B cell (primary cell): ENCODE results near the gene EPB41L2. TPM values are rescaled to one million over a fixed set of nuclear protein-coding genes. Genes with fewer than 3 reads are reported as not detected.

ENCODE experiments used
- ATAC-seq: fragments of 200-7000 bp; cut with Tn5 transposase; one replicate; pipeline ENCODE4 v1.10.0; 2021; ENCODE audit warnings: low read depth, mild to moderate bottlenecking, moderate number of reproducible peaks, moderate library complexity
- CTCF ChIA-PET: fragments of 350-600 bp; sonication (Branson Sonifier 250); formaldehyde crosslinking; loops from one replicate; lab custom pipeline; 2021; ENCODE audit warnings: antibody characterized with exemption, inconsistent platforms; lab: Charles Lee
- POLR2A ChIA-PET: fragments of 350-600 bp; sonication (Branson Sonifier 250); formaldehyde crosslinking; loops from one replicate; lab custom pipeline; 2021; ENCODE audit warnings: antibody characterized with exemption; lab: Charles Lee
- DNase-seq: peaks from one replicate; pipeline ENCODE4 v3.0.0; 2013
- H2AFZ ChIP-seq: 2 replicates; pipeline ENCODE4 v1.6.1; 2012; ENCODE audit warnings: mild to moderate bottlenecking, low read depth, low read length; ENCODE audit not compliant: insufficient read depth, poor library complexity, severe bottlenecking
- H3K27ac ChIP-seq, 2 donors: 1 replicate in 1 of 2; 2 replicates in 1 of 2; pipeline ENCODE4 v1.5.1; 2012 to 2013; ENCODE audit warnings: low read length in 2 of 2, mild to moderate bottlenecking in 2 of 2, moderate library complexity in 1 of 2
- H3K27me3 ChIP-seq, 4 experiments: fragments of 200-600 bp in 1 of 4; sonication (generic) in 1 of 4; replicated peaks in 1 of 4; 1 replicate in 2 of 4; 2 replicates in 2 of 4; pipeline versions ENCODE4 v1.6.1 to v1.7.0; 2013 to 2016; ENCODE audit warnings: low read length in 3 of 4, mild to moderate bottlenecking in 2 of 4, mixed read lengths in 1 of 4, moderate library complexity in 1 of 4; ENCODE audit not compliant: insufficient read depth in 4 of 4, control insufficient read depth in 3 of 4; ENCODE audit errors: control extremely low read depth in 1 of 4
- H3K36me3 ChIP-seq, 2 experiments: replicated peaks in 1 of 2; 1 replicate in 1 of 2; 2 replicates in 1 of 2; pipeline versions ENCODE4 v1.6.1 to v1.7.1; 2013; ENCODE audit warnings: low read length in 1 of 2; ENCODE audit not compliant: insufficient read depth in 2 of 2, control insufficient read depth in 1 of 2; ENCODE audit errors: control extremely low read depth in 1 of 2, extremely low read depth in 1 of 2
- H3K4me1 ChIP-seq, 2 donors: fragments of 200-600 bp in 1 of 2; sonication (generic) in 1 of 2; 1 replicate in 1 of 2; 2 replicates in 1 of 2; pipeline versions ENCODE4 v1.5.1 to v1.6.1; 2013 to 2017; ENCODE audit warnings: low read length in 2 of 2; ENCODE audit not compliant: control insufficient read depth in 2 of 2, insufficient read depth in 2 of 2
- H3K4me2 ChIP-seq: replicated peaks from 2 replicates; pipeline ENCODE3; 2012; ENCODE audit warnings: mild to moderate bottlenecking, low read depth, low read length; ENCODE audit not compliant: poor library complexity, severe bottlenecking
- H3K4me3 ChIP-seq, 5 experiments: fragments of 200-600 bp in 1 of 5; sonication (generic) in 1 of 5; 1 replicate in 3 of 5; 2 replicates in 2 of 5; pipeline versions ENCODE4 v1.5.1 to v1.7.0; 2011 to 2016; ENCODE audit warnings: low read length in 4 of 5, mild to moderate bottlenecking in 4 of 5, low read depth in 2 of 5, control low read depth in 1 of 5, moderate library complexity in 1 of 5; ENCODE audit not compliant: insufficient read depth in 1 of 5; ENCODE audit errors: control extremely low read depth in 1 of 5, extremely low read depth in 1 of 5
- H3K79me2 ChIP-seq: fragments of 200-600 bp; sonication (generic); one replicate; pipeline ENCODE4 v1.6.0; 2016; ENCODE audit warnings: low read length; ENCODE audit not compliant: control insufficient read depth, insufficient read depth
- H3K9ac ChIP-seq: fragments of 200-600 bp; sonication (generic); 2 replicates; pipeline ENCODE4 v1.6.1; 2017; ENCODE audit warnings: mild to moderate bottlenecking, low read length, moderate library complexity
- H3K9me3 ChIP-seq, 3 donors: one replicate each; pipeline versions ENCODE4 v1.6.1 to v1.7.1; 2013; ENCODE audit warnings: low read length in 2 of 3; ENCODE audit not compliant: control insufficient read depth in 2 of 3, insufficient read depth in 1 of 3; ENCODE audit errors: control extremely low read depth in 1 of 3
- H4K20me1 ChIP-seq: 2 replicates; pipeline ENCODE4 v1.6.0; 2012; ENCODE audit warnings: mild to moderate bottlenecking, low read length; ENCODE audit not compliant: insufficient read depth, control insufficient read depth, poor library complexity, severe bottlenecking
- H3K27ac Mint-ChIP-seq: one replicate; pipeline ENCODE4 v1.8.0; 2021; ENCODE audit warnings: mixed read lengths
- H3K27me3 Mint-ChIP-seq: one replicate; pipeline ENCODE4 v1.8.0; 2021; ENCODE audit warnings: mixed read lengths
- H3K4me1 Mint-ChIP-seq: one replicate; pipeline ENCODE4 v1.8.0; 2021; ENCODE audit warnings: mixed read lengths
- H3K4me3 Mint-ChIP-seq: one replicate; pipeline ENCODE4 v1.8.0; 2021; ENCODE audit warnings: mixed read lengths
- H3K9me3 Mint-ChIP-seq: one replicate; pipeline ENCODE4 v1.8.0; 2022; ENCODE audit warnings: mixed read lengths; ENCODE audit not compliant: insufficient read depth
- EZH2 ChIP-seq: IDR thresholded peaks from 2 replicates; pipeline ENCODE4 v1.6.1; 2012; ENCODE audit warnings: borderline replicate concordance, low read depth, mild to moderate bottlenecking, moderate library complexity, low read length; ENCODE audit not compliant: insufficient read depth, poor library complexity, severe bottlenecking
- WGBS: methylation state at CpG from one replicate; pipeline ENCODE4 v1.1.5; 2013; ENCODE audit warnings: missing lambda C conversion rate; ENCODE audit not compliant: insufficient coverage; 5-methylcytosine and 5-hydroxymethylcytosine counted together
- intact Hi-C: fragments of 100-400 bp; cut with micrococcal nuclease; formaldehyde crosslinking; loops from one replicate; pipeline ENCODE4 v1.10.0; 2022
- polyA plus RNA-seq: library from polyadenylated mRNA; depleted of rRNA; stranded (reverse); fragments of >200 nt; gene quantifications from 2 replicates; pipeline ENCODE4 v1.2.3, GENCODE V29; 2012
- total RNA-seq, 2 donors: library from RNA; stranded (reverse); fragments of 120-200 nt in 1 of 2; gene quantifications; 1 replicate in 1 of 2; 2 replicates in 1 of 2; pipeline versions ENCODE4 v1.2.3 to v1.2.4, GENCODE V29; 2013 to 2022
- TF ChIP-seq, protein P1 (sequence below): fragments of 200-600 bp; IDR thresholded peaks from one replicate; pipeline ENCODE4 v1.8.0; 2022; ENCODE audit warnings: antibody characterized with exemption, mild to moderate bottlenecking

The EPB41L2 gene
- total and polyA plus RNA-seq, 2 donors (not counting 1 experiment from before 2014, with no cell fraction given) = 17.8 to 61.0 TPM

- H3K4me3 ChIP-seq = no peak overlapping the region
- Mint-ChIP-seq H3K9me3 (no peaks in the 10 kb centered on the region), H3K27me3 (no peaks in the 10 kb centered on the region), H3K4me1 (no peaks in the 10 kb centered on the region), H3K4me3 (no peak overlapping the region), H3K27ac (no peak overlapping the region)
- ATAC-seq (no peak), DNase-seq (no peak)
- H3K27me3 ChIP-seq = no peaks in the 10 kb centered on the region
- peaks cover 0 to 6% of the 10 kb centered on the region in 2 experiments for H3K36me3 ChIP-seq
- H3K9me3 ChIP-seq = no peaks in the 10 kb centered on the region
- H3K4me2 ChIP-seq = no peak overlapping the region
- CTCF ChIA-PET = no interaction called here
- intact Hi-C loops = no loop called here
- H3K4me1 ChIP-seq = no peaks in the 10 kb centered on the region
- no peak overlapping the region for H3K27ac ChIP-seq
- H3K79me2 ChIP-seq = no peaks in the 10 kb centered on the region
- POLR2A ChIA-PET = no interaction called here
- H2AFZ ChIP-seq = no peak overlapping the region
- no peak for TF ChIP-seq EZH2
- TF ChIP-seq, protein P1, sequence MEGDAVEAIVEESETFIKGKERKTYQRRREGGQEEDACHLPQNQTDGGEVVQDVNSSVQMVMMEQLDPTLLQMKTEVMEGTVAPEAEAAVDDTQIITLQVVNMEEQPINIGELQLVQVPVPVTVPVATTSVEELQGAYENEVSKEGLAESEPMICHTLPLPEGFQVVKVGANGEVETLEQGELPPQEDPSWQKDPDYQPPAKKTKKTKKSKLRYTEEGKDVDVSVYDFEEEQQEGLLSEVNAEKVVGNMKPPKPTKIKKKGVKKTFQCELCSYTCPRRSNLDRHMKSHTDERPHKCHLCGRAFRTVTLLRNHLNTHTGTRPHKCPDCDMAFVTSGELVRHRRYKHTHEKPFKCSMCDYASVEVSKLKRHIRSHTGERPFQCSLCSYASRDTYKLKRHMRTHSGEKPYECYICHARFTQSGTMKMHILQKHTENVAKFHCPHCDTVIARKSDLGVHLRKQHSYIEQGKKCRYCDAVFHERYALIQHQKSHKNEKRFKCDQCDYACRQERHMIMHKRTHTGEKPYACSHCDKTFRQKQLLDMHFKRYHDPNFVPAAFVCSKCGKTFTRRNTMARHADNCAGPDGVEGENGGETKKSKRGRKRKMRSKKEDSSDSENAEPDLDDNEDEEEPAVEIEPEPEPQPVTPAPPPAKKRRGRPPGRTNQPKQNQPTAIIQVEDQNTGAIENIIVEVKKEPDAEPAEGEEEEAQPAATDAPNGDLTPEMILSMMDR = no peak
- no peaks in the 10 kb centered on the region for H4K20me1 ChIP-seq
- no peak overlapping the region for H3K9ac ChIP-seq
Measured at GRCh38 chr6:130837067-130837466, 226.0 kb downstream of the EPB41L2 start.

- Mint-ChIP-seq H3K4me3 (no peak overlapping the region), H3K9me3 (no peaks in the 10 kb centered on the region), H3K4me1 (no peaks in the 10 kb centered on the region), H3K27ac (no peak overlapping the region), H3K27me3 (no peaks in the 10 kb centered on the region)
- Histone ChIP-seq H3K4me1 (no peaks in the 10 kb centered on the region), H3K4me3 (no peak overlapping the region), H3K27me3 (no peaks in the 10 kb centered on the region), H4K20me1 (no peaks in the 10 kb centered on the region), H2AFZ (no peak overlapping the region), H3K27ac (no peak overlapping the region), H3K9me3 (no peaks in the 10 kb centered on the region), H3K4me2 (no peak overlapping the region), H3K36me3 (peaks cover 0 to 5% of the 10 kb centered on the region in 2 experiments), H3K79me2 (no peaks in the 10 kb centered on the region), H3K9ac (no peak overlapping the region)
- WGBS = 67% methylated on average over 1 of the region's 3 CpGs
- DNase-seq (no peak), ATAC-seq (no peak)
- ChIA-PET POLR2A (no interaction called here), CTCF (interaction anchor here (1.1 kb wide), 1 partner anchor 138 kb away, joined by 3 read pairs; no protein-coding TSS in a partner anchor)
- TF ChIP-seq, protein P1 = no peak
- no peak for TF ChIP-seq EZH2
- intact Hi-C loops = no loop called here
Measured at GRCh38 chr6:130836055-130836640, 226.9 kb downstream of the EPB41L2 start.
